BE2C (cell line): ENCODE data around the gene PIP5K1B.

Source experiments
- DNase-seq: peaks from one replicate; pipeline ENCODE4 v3.0.0-alpha.2; 2020
- H3K27me3 ChIP-seq: fragments of 250-450 bp; sonication (Bioruptor Pico); 2 replicates; pipeline ENCODE4 v1.5.1; 2020; ENCODE audit warnings: mild to moderate bottlenecking
- H3K36me3 ChIP-seq: fragments of 250-450 bp; sonication (Bioruptor Pico); 2 replicates; pipeline ENCODE4 v1.5.1; 2020; ENCODE audit warnings: mild to moderate bottlenecking
- H3K4me1 ChIP-seq: fragments of 250-450 bp; sonication (Bioruptor Pico); 2 replicates; pipeline ENCODE4 v1.5.1; 2020
- H3K4me3 ChIP-seq: 2 replicates; pipeline ENCODE4 v1.5.1; 2011; ENCODE audit warnings: low read depth, low read length
- H3K9me3 ChIP-seq: fragments of 250-450 bp; sonication (Bioruptor Pico); 2 replicates; pipeline ENCODE4 v1.5.1; 2020
- CTCF ChIP-seq: IDR thresholded peaks from 2 replicates; pipeline ENCODE4 v1.5.1; 2012; ENCODE audit warnings: mild to moderate bottlenecking, low read depth, low read length

PIP5K1B gene

GRCh38 chr9:68760674-68761333 lies 55.8 kb downstream of the PIP5K1B start:
- DNase-seq, result no peak
- Histone ChIP-seq H3K36me3 (no peaks in the 10 kb centered on the region), H3K27me3 (peaks cover 17% of the 10 kb centered on the region), H3K9me3 (no peaks in the 10 kb centered on the region), H3K4me3 (no peak overlapping the region), H3K4me1 (no peaks in the 10 kb centered on the region)
- no peak for TF ChIP-seq CTCF

GRCh38 chr9:68762570-68762969 lies 57.5 kb downstream of the PIP5K1B start:
- no peaks in the 10 kb centered on the region for H3K4me1 ChIP-seq
- H3K36me3 ChIP-seq, result no peaks in the 10 kb centered on the region
- H3K9me3 ChIP-seq, result no peaks in the 10 kb centered on the region
- no peak overlapping the region for H3K4me3 ChIP-seq
- no peak for TF ChIP-seq CTCF
- DNase-seq, result no peak
- H3K27me3 ChIP-seq, result peaks cover 9% of the 10 kb centered on the region; the same call in 1 of the 2 replicates

- Histone ChIP-seq H3K36me3 (no peaks in the 10 kb centered on the region), H3K27me3 (peaks cover 6% of the 10 kb centered on the region; the same call in 1 of the 2 replicates), H3K4me1 (no peaks in the 10 kb centered on the region), H3K9me3 (no peaks in the 10 kb centered on the region), H3K4me3 (no peak overlapping the region)
- no peak for DNase-seq
- no peak for TF ChIP-seq CTCF
Measured at GRCh38 chr9:68763104-68763503, 58.1 kb downstream of the PIP5K1B start.

- Histone ChIP-seq H3K36me3 (no peaks in the 10 kb centered on the region), H3K4me3 (no peak overlapping the region), H3K9me3 (no peaks in the 10 kb centered on the region), H3K4me1 (no peaks in the 10 kb centered on the region), H3K27me3 (peaks cover 13% of the 10 kb centered on the region)
- TF ChIP-seq CTCF, result no peak
- DNase-seq, result no peak
Measured at GRCh38 chr9:68768619-68769018, 63.6 kb downstream of the PIP5K1B start.

GRCh38 chr9:68769852-68770251 lies 64.8 kb downstream of the PIP5K1B start:
- Histone ChIP-seq H3K4me1 (no peaks in the 10 kb centered on the region), H3K4me3 (no peak overlapping the region), H3K9me3 (no peaks in the 10 kb centered on the region), H3K27me3 (peaks cover 24% of the 10 kb centered on the region), H3K36me3 (no peaks in the 10 kb centered on the region)
- no peak for DNase-seq
- TF ChIP-seq CTCF, result no peak

- Histone ChIP-seq H3K9me3 (no peaks in the 10 kb centered on the region), H3K4me3 (no peak overlapping the region), H3K27me3 (peaks cover 28% of the 10 kb centered on the region), H3K4me1 (no peaks in the 10 kb centered on the region), H3K36me3 (no peaks in the 10 kb centered on the region)
- DNase-seq, result no peak
- no peak for TF ChIP-seq CTCF
Measured at GRCh38 chr9:68771376-68771775, 66.3 kb downstream of the PIP5K1B start.
